ENCODE measurements around the gene ULK3.
A peak's percentile ranks its signal among the peaks of the same experiment; 100 is the strongest.
"Not testable (repeated sequence)": the region's sequence is repeated elsewhere in the genome, so short reads cannot be mapped to it uniquely, and the experiment has no call there.

ULK3 gene

GRCh38 chr15:74842581-74843444 lies at the start of gene ULK3:
ULK3 (minus strand) TSS chr15:74843156; CDS start chr15:74843105, 51 bp downstream.
- DNase-seq, result peak; percentile 79

GRCh38 chr15:74892313-74892712 lies 49.4 kb upstream of the ULK3 start:
- no peak for DNase-seq

- DNase-seq, result no peak
Measured at GRCh38 chr15:74891469-74891868, 48.5 kb upstream of the ULK3 start.

- DNase-seq, result no peak
Measured at GRCh38 chr15:74890665-74890960, 47.7 kb upstream of the ULK3 start.

- DNase-seq, result peak; percentile 47
Measured at GRCh38 chr15:74889883-74890664, 47.1 kb upstream of the ULK3 start, which contains the start of gene MPI. MPI (plus strand) TSS chr15:74890042; CDS start chr15:74890074, 32 bp downstream.

GRCh38 chr15:74889390-74889882 lies 46.5 kb upstream of the ULK3 start:
- no peak for DNase-seq

- DNase-seq, result no peak
Measured at GRCh38 chr15:74888716-74889115, 45.8 kb upstream of the ULK3 start.

- DNase-seq, result not testable (repeated sequence)
Measured at GRCh38 chr15:74887537-74888193, 44.7 kb upstream of the ULK3 start.

- no peak for DNase-seq
Measured at GRCh38 chr15:74885461-74885860, 42.5 kb upstream of the ULK3 start.

- no peak for DNase-seq
Measured at GRCh38 chr15:74884428-74885223, 41.7 kb upstream of the ULK3 start.

GRCh38 chr15:74882528-74882927 lies 39.6 kb upstream of the ULK3 start:
- DNase-seq, result no peak

GRCh38 chr15:74878273-74878672 lies 35.3 kb upstream of the ULK3 start:
- no peak for DNase-seq

- DNase-seq, result no peak
Measured at GRCh38 chr15:74873756-74874424, 30.9 kb upstream of the ULK3 start.

- DNase-seq, result peak; percentile 63
Measured at GRCh38 chr15:74873036-74873755, 30.2 kb upstream of the ULK3 start, which contains the start of gene SCAMP2. SCAMP2 (minus strand) TSS chr15:74873365; CDS start chr15:74873255, 110 bp downstream.

- no peak for DNase-seq
Measured at GRCh38 chr15:74872702-74873035, 29.7 kb upstream of the ULK3 start.

GRCh38 chr15:74870436-74871215 lies 27.7 kb upstream of the ULK3 start:
- DNase-seq, result no peak

- DNase-seq, result no peak
Measured at GRCh38 chr15:74869726-74870407, 26.9 kb upstream of the ULK3 start.

- no peak for DNase-seq
Measured at GRCh38 chr15:74869372-74869725, 26.4 kb upstream of the ULK3 start.

GRCh38 chr15:74868059-74868458 lies 25.1 kb upstream of the ULK3 start:
- no peak for DNase-seq
